Thyroid gland (tissue), 4 donors: ENCODE results near the gene TMEM267. TPM values are rescaled to one million over a fixed set of nuclear protein-coding genes. Genes with fewer than 3 reads are reported as not detected.

Experiments used
- DNase-seq, 2 donors: peaks; one replicate each; pipeline ENCODE4 v3.0.0-alpha.2; 2019
- H3K27ac ChIP-seq, 3 donors: fragments of 200-600 bp; sonication (generic); 1 replicate in 2 of 3; 2 replicates in 1 of 3; pipeline ENCODE4 v1.5.1; 2016 to 2019; ENCODE audit warnings: mild to moderate bottlenecking in 1 of 3, moderate library complexity in 1 of 3
- H3K27me3 ChIP-seq: fragments of 200-600 bp; sonication (generic); one replicate; pipeline ENCODE4 v1.5.1; 2019
- H3K36me3 ChIP-seq, 2 donors: fragments of 200-600 bp; sonication (generic); one replicate each; pipeline ENCODE4 v1.5.1; 2016 to 2019
- H3K4me1 ChIP-seq, 2 donors: fragments of 200-600 bp; sonication (generic); one replicate each; pipeline ENCODE4 v1.5.1; 2017 to 2019
- H3K4me3 ChIP-seq, 3 donors: fragments of 200-600 bp; sonication (generic); replicated peaks in 1 of 3; 1 replicate in 2 of 3; 2 replicates in 1 of 3; pipeline ENCODE4 v1.5.1; 2016; ENCODE audit warnings: mild to moderate bottlenecking in 1 of 3
- H3K9me3 ChIP-seq: fragments of 200-600 bp; sonication (generic); one replicate; pipeline ENCODE4 v1.5.1; 2017
- CTCF ChIP-seq, 6 experiments: fragments of 200-600 bp in 3 of 6; fragments of 450-650 bp in 3 of 6; sonication (generic) in 3 of 6; IDR thresholded peaks; one replicate each; pipeline ENCODE4 v1.5.1; 2016 to 2019; ENCODE audit warnings: antibody characterized with exemption in 6 of 6, mild to moderate bottlenecking in 2 of 6, inconsistent platforms in 1 of 6, moderate library complexity in 1 of 6
- POLR2A ChIP-seq, 2 donors: fragments of 450-650 bp; IDR thresholded peaks; one replicate each; pipeline ENCODE4 v1.6.1; 2017; ENCODE audit warnings: antibody characterized with exemption in 2 of 2, mild to moderate bottlenecking in 2 of 2, moderate library complexity in 1 of 2
- WGBS, 2 donors: methylation state at CpG; one replicate each; pipeline ENCODE4 v1.1.5; 2017; 5-methylcytosine and 5-hydroxymethylcytosine counted together
- intact Hi-C: fragments of 100-400 bp; cut with DNase I; formaldehyde crosslinking; loops from one replicate; pipeline ENCODE4 v1.15.1; 2023
- total RNA-seq, 4 donors: library from RNA; depleted of rRNA; stranded (reverse); fragments of >200 nt; gene quantifications; one replicate each; pipeline ENCODE4 v1.2.3, GENCODE V29; 2016

Gene TMEM267
- total RNA-seq, 4 donors from 2014 or later: 24.6 to 40.4 (median 29.2) TPM

GRCh38 chr5:43422143-43422542 is 61.5 kb downstream of the TMEM267 start:
- TF ChIP-seq POLR2A (IDR thresholded peaks at IDR 0.05): no peak
- no peak for TF ChIP-seq CTCF (IDR thresholded peaks at IDR 0.05)
- H3K36me3 ChIP-seq: no peaks in the 10 kb centered on the region
- peak; percentile 60 to 63 for DNase-seq
- no peaks in the 10 kb centered on the region for H3K9me3 ChIP-seq
- intact Hi-C loops: no loop called here
- 9 to 15% methylated on average over 2 of the region's 2 CpGs for WGBS, 2 donors
- no peak overlapping the region for H3K4me3 ChIP-seq
- H3K4me1 ChIP-seq: peaks cover 42 to 50% of the 10 kb centered on the region in 2 donors
- H3K27ac ChIP-seq: peak overlapping the region; percentile 87 to 91 (median 90)
- H3K27me3 ChIP-seq: no peaks in the 10 kb centered on the region

GRCh38 chr5:43421450-43422133 is 62.1 kb downstream of the TMEM267 start:
- Histone ChIP-seq H3K27me3 (no peaks in the 10 kb centered on the region), H3K4me3 (no peak overlapping the region), H3K9me3 (no peaks in the 10 kb centered on the region), H3K36me3 (no peaks in the 10 kb centered on the region), H3K4me1 (peaks cover 43 to 45% of the 10 kb centered on the region in 2 donors), H3K27ac (peak overlapping the region; percentile 87 to 91 (median 90))
- intact Hi-C loops: no loop called here
- 89 to 91% methylated on average over 7 of the region's 7 CpGs for WGBS, 2 donors
- TF ChIP-seq CTCF (IDR thresholded peaks at IDR 0.05): no peak
- no peak for DNase-seq

- no peak for TF ChIP-seq CTCF (IDR thresholded peaks at IDR 0.05)
- TF ChIP-seq POLR2A (IDR thresholded peaks at IDR 0.05): no peak
- Histone ChIP-seq H3K27me3 (no peaks in the 10 kb centered on the region), H3K4me3 (no peak overlapping the region), H3K4me1 (peaks cover 39 to 42% of the 10 kb centered on the region in 2 donors), H3K27ac (no peak overlapping the region), H3K9me3 (no peaks in the 10 kb centered on the region), H3K36me3 (no peaks in the 10 kb centered on the region)
- 83% methylated on average over 4 of the region's 4 CpGs for WGBS, 2 donors
- no peak for DNase-seq
- intact Hi-C loops: no loop called here
Measured at GRCh38 chr5:43420241-43420640, 63.4 kb downstream of the TMEM267 start.

GRCh38 chr5:43418561-43418960 is 65.1 kb downstream of the TMEM267 start:
- intact Hi-C loops: no loop called here
- WGBS, 2 donors: 56 to 72% methylated on average over 2 of the region's 2 CpGs
- H3K4me1 ChIP-seq: peaks cover 42 to 43% of the 10 kb centered on the region in 2 donors

More at GRCh38 chr5:43418561-43418960, 65.1 kb downstream of the TMEM267 start:
- H3K36me3 ChIP-seq: no peaks in the 10 kb centered on the region
- H3K27ac ChIP-seq: peak overlapping the region; percentile 8 to 52 (median 28)
- H3K4me3 ChIP-seq: no peak overlapping the region
- H3K9me3 ChIP-seq: no peaks in the 10 kb centered on the region
- no peaks in the 10 kb centered on the region for H3K27me3 ChIP-seq
- TF ChIP-seq CTCF (IDR thresholded peaks at IDR 0.05): no peak
- peak in 1 of 2 donors; percentile 8 for TF ChIP-seq POLR2A (IDR thresholded peaks at IDR 0.05)
- DNase-seq: no peak
